GM23338 (cell line): ENCODE measurements around the gene CD93. TPM values are rescaled to one million over a fixed set of nuclear protein-coding genes. Genes with fewer than 3 reads are reported as not detected.

ENCODE experiments used
- ATAC-seq: fragments of 200-7000 bp; cut with Tn5 transposase; 3 replicates; pipeline ENCODE4 v1.9.1; 2020
- DNase-seq: peaks from one replicate; pipeline ENCODE4 v3.0.0-alpha.2; 2015; ENCODE audit warnings: low spot score
- H2AFZ ChIP-seq: fragments of 200-600 bp; sonication (generic); 2 replicates; pipeline ENCODE4 v1.8.0; 2016; ENCODE audit warnings: antibody characterized with exemption, mild to moderate bottlenecking, moderate library complexity
- H3F3A ChIP-seq: fragments of 200-600 bp; sonication (generic); replicated peaks from 2 replicates; pipeline ENCODE4 v1.8.0; 2017; ENCODE audit warnings: antibody characterized with exemption, mixed run types, low read depth
- H3K27ac ChIP-seq: fragments of 200-600 bp; sonication (generic); 2 replicates; pipeline ENCODE4 v1.6.1; 2016; ENCODE audit warnings: low read depth
- H3K27me3 ChIP-seq: fragments of 200-600 bp; sonication (generic); 2 replicates; pipeline ENCODE4 v1.8.0; 2016; ENCODE audit warnings: mild to moderate bottlenecking, mixed run types, moderate library complexity; ENCODE audit not compliant: insufficient read depth
- H3K36me3 ChIP-seq: fragments of 200-600 bp; sonication (generic); 2 replicates; pipeline ENCODE4 v1.8.0; 2016; ENCODE audit warnings: mild to moderate bottlenecking; ENCODE audit not compliant: insufficient read depth
- H3K4me1 ChIP-seq: fragments of 200-600 bp; sonication (generic); 2 replicates; pipeline ENCODE4 v1.8.0; 2016; ENCODE audit warnings: mild to moderate bottlenecking, moderate library complexity; ENCODE audit not compliant: insufficient read depth
- H3K4me2 ChIP-seq: fragments of 200-600 bp; sonication (generic); 2 replicates; pipeline ENCODE4 v1.7.1; 2017; ENCODE audit warnings: mixed run types
- H3K4me3 ChIP-seq: fragments of 200-600 bp; sonication (generic); 2 replicates; pipeline ENCODE4 v1.6.1; 2016; ENCODE audit warnings: mixed run types
- H3K79me2 ChIP-seq: fragments of 200-600 bp; sonication (generic); replicated peaks from 2 replicates; pipeline ENCODE4 v1.8.0; 2017; ENCODE audit warnings: mild to moderate bottlenecking; ENCODE audit not compliant: insufficient read depth
- H3K9me2 ChIP-seq: fragments of 200-600 bp; sonication (generic); 2 replicates; pipeline ENCODE4 v1.8.0; 2017; ENCODE audit not compliant: insufficient read depth
- H4K20me1 ChIP-seq: fragments of 200-600 bp; sonication (generic); replicated peaks from 2 replicates; pipeline ENCODE4 v1.8.0; 2017; ENCODE audit warnings: mild to moderate bottlenecking; ENCODE audit not compliant: insufficient read depth
- H3K27ac Mint-ChIP-seq: 2 replicates; pipeline ENCODE4 v1.8.0; 2020; ENCODE audit warnings: inconsistent platforms, mild to moderate bottlenecking, moderate library complexity, mixed read lengths
- H3K27me3 Mint-ChIP-seq: 3 replicates; pipeline ENCODE4 v1.8.0; 2022; ENCODE audit warnings: low read depth, mild to moderate bottlenecking, moderate library complexity, mixed read lengths, inconsistent platforms; ENCODE audit not compliant: insufficient read depth, poor library complexity
- H3K36me3 Mint-ChIP-seq: 3 replicates; pipeline ENCODE4 v1.8.0; 2021; ENCODE audit warnings: low read depth, mild to moderate bottlenecking, inconsistent platforms, moderate library complexity, mixed read lengths
- H3K4me1 Mint-ChIP-seq: 3 replicates; pipeline ENCODE4 v1.8.0; 2020; ENCODE audit warnings: mild to moderate bottlenecking, inconsistent platforms, mixed read lengths
- H3K4me3 Mint-ChIP-seq: 3 replicates; pipeline ENCODE4 v1.8.0; 2021; ENCODE audit warnings: moderate library complexity, mild to moderate bottlenecking, inconsistent platforms, mixed read lengths
- H3K9me3 Mint-ChIP-seq: 3 replicates; pipeline ENCODE4 v1.8.0; 2020; ENCODE audit warnings: moderate library complexity, mild to moderate bottlenecking, inconsistent platforms, mixed read lengths
- CTCF ChIP-seq, 2 experiments: fragments of 200-600 bp in 1 of 2; sonication (generic) in 1 of 2; conservative IDR thresholded peaks; 2 replicates each; pipeline versions ENCODE4 v1.5.1 to v1.6.1; 2016 to 2017; ENCODE audit warnings: antibody characterized with exemption in 2 of 2, low read depth in 2 of 2, mild to moderate bottlenecking in 2 of 2, moderate library complexity in 1 of 2
- ETS1 ChIP-seq: IDR thresholded peaks from 2 replicates; pipeline ENCODE4 v1.6.1; 2016; ENCODE audit warnings: antibody characterized with exemption
- JUNB ChIP-seq: IDR thresholded peaks from one replicate; pipeline ENCODE4 v1.6.1; 2016; ENCODE audit warnings: antibody characterized with exemption; ENCODE audit not compliant: unreplicated experiment
- NANOG ChIP-seq: IDR thresholded peaks from 2 replicates; pipeline ENCODE4 v1.6.1; 2016; ENCODE audit warnings: antibody characterized with exemption, borderline replicate concordance
- POLR2AphosphoS5 ChIP-seq: IDR thresholded peaks from 2 replicates; pipeline ENCODE4 v1.6.1; 2016; ENCODE audit warnings: antibody characterized with exemption, low read depth
- STAT1 ChIP-seq: IDR thresholded peaks from one replicate; pipeline ENCODE4 v1.6.1; 2016; ENCODE audit warnings: antibody characterized with exemption; ENCODE audit not compliant: unreplicated experiment
- ZNF114 ChIP-seq: fragments of 250-450 bp; sonication (Bioruptor Pico); IDR thresholded peaks from 2 replicates; pipeline ENCODE4 v1.5.0; 2020; ENCODE audit warnings: mild to moderate bottlenecking, moderate library complexity
- ZNF331 ChIP-seq: fragments of 250-450 bp; sonication (Bioruptor Pico); IDR thresholded peaks from 2 replicates; pipeline ENCODE4 v1.5.0; 2020; ENCODE audit warnings: low read depth, mild to moderate bottlenecking, moderate library complexity
- ZNF462 ChIP-seq: fragments of 250-450 bp; sonication (Bioruptor Pico); IDR thresholded peaks from 2 replicates; pipeline ENCODE4 v1.5.0; 2020; ENCODE audit warnings: mild to moderate bottlenecking, moderate library complexity
- polyA plus RNA-seq: library from polyadenylated mRNA; unstranded; fragments of >200 nt; fragmentation: Nextera tagmentation; extraction: Ambion mirVana; gene quantifications from 2 replicates; pipeline ENCODE4 v1.2.1, GENCODE V29; 2016
- total RNA-seq: library from RNA; depleted of rRNA; stranded (reverse); fragments of >200 nt; shearing (Covaris generic); gene quantifications from 2 replicates; pipeline ENCODE4 v1.2.3, GENCODE V29; 2014

CD93 gene
- total and polyA plus RNA-seq, 2 experiments from 2014 or later = 0.03 TPM; not detected in 1

- TF ChIP-seq ZNF462 (CRISPR knock-in tag) (no peak), ZNF114 (no peak), STAT1 (no peak), ZNF331 (CRISPR knock-in tag) (no peak), CTCF (conservative IDR thresholded peaks at IDR 0.05; ENCODE audit: low read depth in 2 of 2) (no peak), JUNB (no peak)
Measured at GRCh38 chr20:23077277-23077676, 8.8 kb downstream of the CD93 start (continued).

- H3K36me3 ChIP-seq = no peaks in the 10 kb centered on the region
- H3K9me2 ChIP-seq = no peaks in the 10 kb centered on the region
- H3K4me2 ChIP-seq = no peak overlapping the region
- H3K27me3 ChIP-seq = no peaks in the 10 kb centered on the region
- TF ChIP-seq ETS1 (no peak), CTCF (conservative IDR thresholded peaks at IDR 0.05; ENCODE audit: low read depth in 2 of 2) (peak in 1 of 2 experiments; percentile 25; a peak in 2 of 4 replicates), JUNB (no peak), NANOG (no peak), POLR2AphosphoS5 (no peak), ZNF331 (CRISPR knock-in tag) (no peak)
- H3K4me3 ChIP-seq = no peak overlapping the region
- no peak overlapping the region for H3K4me3 Mint-ChIP-seq
- no peaks in the 10 kb centered on the region for H4K20me1 ChIP-seq
- H3K9me3 Mint-ChIP-seq = no peaks in the 10 kb centered on the region; the same call in 2 of the 3 replicates
- no peak overlapping the region for H3K27ac ChIP-seq
- peaks cover 4% of the 10 kb centered on the region for H3K27me3 Mint-ChIP-seq
- ATAC-seq (no peak), DNase-seq (no peak)
- H3K4me1 ChIP-seq = peaks cover 4% of the 10 kb centered on the region; the same call in 1 of the 2 replicates
- H3K4me1 Mint-ChIP-seq = peaks cover 4% of the 10 kb centered on the region; the same call in 1 of the 3 replicates
- H3K79me2 ChIP-seq = no peaks in the 10 kb centered on the region
- no peak overlapping the region for H2AFZ ChIP-seq
- no peaks in the 10 kb centered on the region for H3F3A ChIP-seq
- H3K36me3 Mint-ChIP-seq = no peaks in the 10 kb centered on the region
- H3K27ac Mint-ChIP-seq = no peak overlapping the region
Measured at GRCh38 chr20:23074052-23074451, 12.1 kb downstream of the CD93 start.
